Esophagus muscularis mucosa (tissue), 4 donors: ENCODE data around the gene LILRB2. TPM values are rescaled to one million over a fixed set of nuclear protein-coding genes. Genes with fewer than 3 reads are reported as not detected.

Experiments used
- DNase-seq: peaks from one replicate; pipeline ENCODE4 v3.0.0-alpha.2; 2017; ENCODE audit errors: extremely low spot score
- H3K27ac ChIP-seq, 4 donors: fragments of 200-600 bp; sonication (generic); replicated peaks in 1 of 4; 1 replicate in 3 of 4; 2 replicates in 1 of 4; pipeline ENCODE4 v1.5.1; 2016 to 2019; ENCODE audit warnings: mild to moderate bottlenecking in 1 of 4
- H3K27me3 ChIP-seq, 4 donors: fragments of 200-600 bp; sonication (generic); one replicate each; pipeline versions ENCODE4 v1.5.1 to v1.6.0; 2016 to 2019
- H3K36me3 ChIP-seq, 4 donors: fragments of 200-600 bp; sonication (generic); one replicate each; pipeline ENCODE4 v1.5.1; 2016 to 2019
- H3K4me1 ChIP-seq, 4 donors: fragments of 200-600 bp; sonication (generic); one replicate each; pipeline ENCODE4 v1.5.1; 2016 to 2019
- H3K4me3 ChIP-seq, 4 donors: fragments of 200-600 bp; sonication (generic); 1 replicate in 2 of 4; 2 replicates in 2 of 4; pipeline ENCODE4 v1.5.1; 2016 to 2019; ENCODE audit warnings: mild to moderate bottlenecking in 4 of 4, moderate library complexity in 1 of 4
- H3K9me3 ChIP-seq, 4 donors: fragments of 200-600 bp; sonication (generic); 1 replicate in 3 of 4; 2 replicates in 1 of 4; pipeline ENCODE4 v1.5.1; 2016 to 2019
- EP300 ChIP-seq: sonication (generic); formaldehyde crosslinking; IDR thresholded peaks from one replicate; pipeline ENCODE4 v1.6.1; 2017; ENCODE audit warnings: antibody characterized with exemption
- POLR2A ChIP-seq: fragments of 450-650 bp; IDR thresholded peaks from one replicate; pipeline ENCODE4 v1.6.1; 2017; ENCODE audit warnings: antibody characterized with exemption, moderate library complexity, mild to moderate bottlenecking, low read depth
- POLR2AphosphoS5 ChIP-seq, 2 donors: sonication (generic); formaldehyde crosslinking; IDR thresholded peaks; one replicate each; pipeline ENCODE4 v1.6.1; 2017; ENCODE audit warnings: antibody characterized with exemption in 2 of 2
- WGBS: methylation state at CpG from one replicate; pipeline ENCODE4 v1.1.5; 2018; 5-methylcytosine and 5-hydroxymethylcytosine counted together
- intact Hi-C: fragments of 100-400 bp; cut with DNase I; formaldehyde crosslinking; loops from one replicate; pipeline ENCODE4 v1.15.1; 2023
- total RNA-seq, 4 donors: library from RNA; depleted of rRNA; stranded (reverse); fragments of >200 nt; gene quantifications; one replicate each; pipeline versions ENCODE4 v1.1.0 to v1.2.1, GENCODE V29; 2016
- TF ChIP-seq, protein P1 (sequence below), 3 experiments: fragments of 200-600 bp in 2 of 3; fragments of 450-650 bp in 1 of 3; sonication (generic) in 2 of 3; IDR thresholded peaks; one replicate each; pipeline ENCODE4 v1.5.1; 2017 to 2019; ENCODE audit warnings: antibody characterized with exemption in 3 of 3, mild to moderate bottlenecking in 2 of 3, moderate library complexity in 1 of 3

Gene LILRB2
- total RNA-seq, 4 donors from 2014 or later = 2.1 to 5.6 (median 2.6) TPM

DNA sequence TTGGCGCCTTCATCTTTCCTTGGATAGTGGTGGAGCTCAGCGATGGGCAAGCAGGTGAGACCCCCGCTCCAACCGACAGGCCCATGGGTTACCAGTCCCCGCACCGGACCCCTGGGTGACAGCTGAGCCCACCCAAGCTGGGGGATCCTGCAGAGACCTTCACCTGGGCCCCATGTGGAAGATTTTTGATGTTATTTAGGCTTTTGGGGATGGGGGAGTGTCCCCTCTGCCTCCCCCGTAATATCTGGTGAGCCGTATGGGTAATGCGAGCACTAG is 37.0 kb upstream of the LILRB2 start:
- Histone ChIP-seq H3K9me3 (no peaks in the 10 kb centered on the region), H3K27ac (no peak overlapping the region), H3K4me1 (no peaks in the 10 kb centered on the region), H3K27me3 (peaks cover 0 to 67% (median 5%) of the 10 kb centered on the region in 4 donors), H3K36me3 (no peaks in the 10 kb centered on the region), H3K4me3 (no peak overlapping the region)
- intact Hi-C loops = no loop called here
- no peak for DNase-seq
- 92% methylated on average over 9 of the region's 9 CpGs for WGBS
- TF ChIP-seq EP300 = no peak
- TF ChIP-seq POLR2A = no peak
- TF ChIP-seq, protein P1, sequence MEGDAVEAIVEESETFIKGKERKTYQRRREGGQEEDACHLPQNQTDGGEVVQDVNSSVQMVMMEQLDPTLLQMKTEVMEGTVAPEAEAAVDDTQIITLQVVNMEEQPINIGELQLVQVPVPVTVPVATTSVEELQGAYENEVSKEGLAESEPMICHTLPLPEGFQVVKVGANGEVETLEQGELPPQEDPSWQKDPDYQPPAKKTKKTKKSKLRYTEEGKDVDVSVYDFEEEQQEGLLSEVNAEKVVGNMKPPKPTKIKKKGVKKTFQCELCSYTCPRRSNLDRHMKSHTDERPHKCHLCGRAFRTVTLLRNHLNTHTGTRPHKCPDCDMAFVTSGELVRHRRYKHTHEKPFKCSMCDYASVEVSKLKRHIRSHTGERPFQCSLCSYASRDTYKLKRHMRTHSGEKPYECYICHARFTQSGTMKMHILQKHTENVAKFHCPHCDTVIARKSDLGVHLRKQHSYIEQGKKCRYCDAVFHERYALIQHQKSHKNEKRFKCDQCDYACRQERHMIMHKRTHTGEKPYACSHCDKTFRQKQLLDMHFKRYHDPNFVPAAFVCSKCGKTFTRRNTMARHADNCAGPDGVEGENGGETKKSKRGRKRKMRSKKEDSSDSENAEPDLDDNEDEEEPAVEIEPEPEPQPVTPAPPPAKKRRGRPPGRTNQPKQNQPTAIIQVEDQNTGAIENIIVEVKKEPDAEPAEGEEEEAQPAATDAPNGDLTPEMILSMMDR (IDR thresholded peaks at IDR 0.05) = no peak
- no peak for TF ChIP-seq POLR2AphosphoS5 (IDR thresholded peaks at IDR 0.05)

DNA sequence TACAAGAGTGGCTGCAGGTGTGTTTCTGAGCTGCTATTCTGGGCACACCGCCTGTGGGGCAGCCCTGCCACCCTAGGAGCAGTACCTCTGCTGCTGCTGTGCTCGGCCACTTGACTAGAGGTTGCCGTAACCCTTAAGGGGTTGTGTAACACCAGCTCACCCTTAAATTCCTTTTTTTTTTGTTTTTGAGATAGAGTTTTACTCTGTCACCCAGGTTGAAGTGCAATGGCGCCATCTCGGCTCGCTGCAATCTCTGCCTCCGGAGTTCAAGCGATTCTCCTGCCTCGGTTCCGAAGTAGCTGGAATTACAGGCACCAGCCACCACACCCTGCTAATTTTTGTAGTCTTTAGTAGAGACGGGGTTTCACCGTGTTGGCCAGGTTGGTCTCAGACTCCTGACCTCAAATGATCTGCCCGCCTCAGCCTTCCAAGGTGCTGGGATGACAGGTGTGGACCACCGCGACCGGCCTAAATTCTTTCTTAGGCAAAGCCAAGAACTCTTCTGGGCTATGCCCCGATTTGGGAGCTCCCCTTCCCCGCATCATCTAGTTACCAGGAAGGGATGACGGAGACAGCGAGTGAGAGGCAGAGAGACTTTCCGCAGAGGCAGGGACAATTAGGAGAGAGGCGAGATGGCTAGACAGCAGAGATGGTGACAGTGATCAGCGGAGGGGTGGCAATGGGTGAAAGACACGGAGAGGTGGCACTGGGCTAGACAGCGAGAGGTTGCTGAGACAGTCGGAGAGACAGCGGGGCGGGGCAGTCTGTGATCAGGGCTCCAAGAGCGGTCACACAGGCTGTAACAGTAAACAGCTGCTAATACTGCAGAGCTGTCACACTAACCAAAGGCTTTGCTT is 36.4 kb upstream of the LILRB2 start:
- H3K4me3 ChIP-seq = no peak overlapping the region
- no peak for DNase-seq
- H3K27me3 ChIP-seq = peaks cover 0 to 72% (median 5%) of the 10 kb centered on the region in 4 donors
- 74% methylated on average over 29 of the region's 29 CpGs for WGBS
- intact Hi-C loops = no loop called here
- H3K4me1 ChIP-seq = no peaks in the 10 kb centered on the region
- TF ChIP-seq POLR2AphosphoS5 (IDR thresholded peaks at IDR 0.05) (no peak), POLR2A (no peak), EP300 (no peak)
- TF ChIP-seq, protein P1 (IDR thresholded peaks at IDR 0.05) = no peak
- H3K36me3 ChIP-seq = no peaks in the 10 kb centered on the region
- H3K27ac ChIP-seq = no peak overlapping the region
- H3K9me3 ChIP-seq = no peaks in the 10 kb centered on the region

DNA sequence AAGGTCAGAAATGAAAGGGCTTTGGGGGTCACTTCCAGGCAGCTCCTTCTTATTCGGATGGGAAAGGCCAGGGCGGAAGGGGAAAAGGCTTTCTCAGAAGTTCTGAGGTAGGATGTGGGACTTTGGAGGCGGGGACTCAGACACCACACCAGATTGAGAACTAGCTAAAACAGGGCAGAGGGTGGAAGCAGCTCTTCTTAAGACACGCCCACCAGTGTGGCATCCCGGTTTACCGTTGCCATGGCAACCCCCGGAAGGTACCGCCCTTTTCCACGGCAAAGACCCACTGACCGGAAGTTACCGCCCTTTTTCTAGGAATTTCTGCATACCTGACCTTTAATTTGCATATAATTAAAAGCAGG is 35.8 kb upstream of the LILRB2 start:
- intact Hi-C loops = no loop called here
- TF ChIP-seq POLR2AphosphoS5 (IDR thresholded peaks at IDR 0.05) (no peak), EP300 (no peak), POLR2A (no peak)
- TF ChIP-seq, protein P1 (IDR thresholded peaks at IDR 0.05) = no peak
- Histone ChIP-seq H3K27ac (no peak overlapping the region), H3K27me3 (peaks cover 0 to 73% (median 5%) of the 10 kb centered on the region in 4 donors), H3K9me3 (no peaks in the 10 kb centered on the region), H3K4me1 (no peaks in the 10 kb centered on the region), H3K4me3 (no peak overlapping the region), H3K36me3 (no peaks in the 10 kb centered on the region)
- no peak for DNase-seq
- WGBS = 42% methylated on average over 11 of the region's 11 CpGs

DNA sequence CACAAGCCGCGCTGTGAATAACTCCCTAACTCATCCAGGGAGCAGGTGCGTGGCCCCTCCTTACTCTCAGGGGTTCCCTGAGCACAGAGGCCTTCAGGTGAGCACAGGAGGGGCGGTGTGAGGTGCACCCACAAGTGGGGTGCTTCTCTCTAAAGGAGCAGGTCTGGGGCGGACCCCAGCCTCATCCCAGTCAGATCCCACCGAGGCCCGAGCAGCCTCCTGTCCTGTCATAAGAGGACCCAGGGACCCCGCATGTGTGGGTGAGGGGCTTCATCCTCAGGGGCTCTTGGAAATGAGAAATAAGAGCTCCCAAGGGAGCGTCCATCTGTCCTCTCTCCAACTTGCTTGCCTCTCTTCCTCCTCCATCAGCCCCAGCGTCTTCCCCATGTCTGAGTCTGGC is 35.0 kb upstream of the LILRB2 start:
- no peak overlapping the region for H3K27ac ChIP-seq
- H3K9me3 ChIP-seq = no peaks in the 10 kb centered on the region
- H3K4me1 ChIP-seq = no peaks in the 10 kb centered on the region
- intact Hi-C loops = no loop called here
- peaks cover 0 to 74% (median 5%) of the 10 kb centered on the region in 4 donors for H3K27me3 ChIP-seq
- WGBS = 75% methylated on average over 10 of the region's 10 CpGs
- no peak overlapping the region for H3K4me3 ChIP-seq
- TF ChIP-seq, protein P1 (IDR thresholded peaks at IDR 0.05) = no peak
- TF ChIP-seq EP300 (no peak), POLR2AphosphoS5 (IDR thresholded peaks at IDR 0.05) (no peak), POLR2A (no peak)
- no peak for DNase-seq
- H3K36me3 ChIP-seq = no peaks in the 10 kb centered on the region
